ENCODE results near the gene BMP8B.

GRCh38 chr1:39727221-39727931 lies 61.3 kb downstream of the BMP8B start:
- TF ChIP-seq CTCF (IDR thresholded peaks at IDR 0.05; ENCODE audit: insufficient read depth, low read length, poor library complexity, severe bottlenecking) (no peak), EZH2phosphoT487 (conservative IDR thresholded peaks at IDR 0.05; ENCODE audit: low read length) (no peak)

Measured in SU-DHL-6 (cell line).